ENCODE results near the gene CD37.

The CD37 gene

GRCh38 chr19:49380391-49380790, 45.2 kb downstream of the CD37 start:
- no peak for DNase-seq (ENCODE audit: low read depth)

GRCh38 chr19:49382639-49383038, 47.4 kb downstream of the CD37 start:
- no peak for DNase-seq (ENCODE audit: low read depth)

- no peak for DNase-seq (ENCODE audit: low read depth)
These were observed 48.4 kb downstream of the CD37 start for GRCh38 chr19:49383599-49383998.

GRCh38 chr19:49387936-49388372, 52.7 kb downstream of the CD37 start, which contains the start of gene KASH5:
KASH5 (plus strand) TSS chr19:49388249; CDS start chr19:49390884, 2,635 bp downstream.
- DNase-seq (ENCODE audit: low read depth) = no peak

- no peak for DNase-seq (ENCODE audit: low read depth)
These were observed 54.2 kb downstream of the CD37 start for GRCh38 chr19:49389406-49389805.

Data from ELR (cell line).